IPS-18a (cell line): ENCODE data around the gene NDUFS4.
"Not testable (repeated sequence)": the region's sequence is repeated elsewhere in the genome, so short reads cannot be mapped to it uniquely, and the experiment has no call there.

Experiments used
- H3K27ac ChIP-seq: one replicate; pipeline ENCODE4 v1.5.1; 2013; ENCODE audit warnings: low read length
- H3K27me3 ChIP-seq: one replicate; pipeline ENCODE4 v1.6.1; 2013; ENCODE audit warnings: mild to moderate bottlenecking, low read length; ENCODE audit not compliant: control insufficient read depth, insufficient read depth
- H3K36me3 ChIP-seq: one replicate; pipeline ENCODE4 v1.6.1; 2013; ENCODE audit warnings: low read depth, low read length; ENCODE audit not compliant: control insufficient read depth
- H3K4me1 ChIP-seq: one replicate; pipeline ENCODE4 v1.6.1; 2013; ENCODE audit warnings: low read depth, low read length; ENCODE audit not compliant: control insufficient read depth
- H3K4me3 ChIP-seq: one replicate; pipeline ENCODE4 v1.5.1; 2013; ENCODE audit warnings: low read length
- H3K9ac ChIP-seq: one replicate; pipeline ENCODE4 v1.6.1; 2013; ENCODE audit warnings: mild to moderate bottlenecking, low read length, moderate library complexity
- H3K9me3 ChIP-seq: one replicate; pipeline ENCODE4 v1.6.1; 2013; ENCODE audit warnings: low read depth, low read length; ENCODE audit not compliant: control insufficient read depth

The NDUFS4 gene

DNA sequence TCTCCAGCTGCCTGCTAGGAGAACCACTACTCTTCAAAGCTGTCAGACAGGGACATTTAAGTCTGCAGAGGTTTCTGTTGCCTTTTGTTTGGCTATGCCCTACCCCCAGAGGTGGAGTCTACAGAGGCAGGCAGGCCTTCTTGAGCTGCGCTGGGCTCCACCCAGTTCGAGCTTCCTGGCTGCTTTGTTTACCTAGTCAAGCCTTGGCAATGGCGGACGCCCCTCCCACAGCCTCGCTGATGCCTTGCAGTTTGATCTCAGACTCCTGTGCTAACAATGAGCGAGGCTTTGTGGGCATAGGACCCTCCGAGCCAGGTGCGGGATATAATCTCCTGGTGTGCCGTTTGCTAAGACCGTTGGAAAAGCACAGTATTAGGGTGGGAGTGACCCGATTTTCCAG is 104.9 kb downstream of the NDUFS4 start:
- H3K4me3 ChIP-seq, H3K36me3 ChIP-seq, H3K27me3 ChIP-seq, H3K9me3 ChIP-seq, H3K9ac ChIP-seq, H3K27ac ChIP-seq: not testable (repeated sequence)
- peaks cover 15% of the 10 kb centered on the region for H3K4me1 ChIP-seq

DNA sequence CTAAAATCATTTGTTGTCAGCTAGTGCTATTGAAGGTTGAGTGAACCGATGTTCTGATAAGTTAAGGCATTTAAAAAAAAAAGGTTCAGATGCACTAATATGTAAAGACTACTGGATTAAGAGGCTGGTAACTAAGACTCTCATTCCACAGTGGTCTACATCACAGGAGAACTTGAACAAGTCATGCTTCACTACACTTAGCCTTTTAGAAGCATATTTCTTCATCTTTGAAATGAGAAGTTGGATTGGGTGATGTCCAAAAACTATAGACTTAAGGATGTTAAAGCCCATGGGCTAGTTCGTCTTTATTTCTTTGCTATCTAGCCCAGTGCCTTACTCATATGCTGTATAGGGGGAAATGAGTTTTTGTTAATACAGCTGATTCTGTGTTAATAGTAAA is 107.2 kb downstream of the NDUFS4 start:
- H3K9me3 ChIP-seq = peaks cover 5% of the 10 kb centered on the region
- peaks cover 31% of the 10 kb centered on the region for H3K4me1 ChIP-seq
- H3K36me3 ChIP-seq = peaks cover 3% of the 10 kb centered on the region
- no peaks in the 10 kb centered on the region for H3K27me3 ChIP-seq
- no peak overlapping the region for H3K4me3 ChIP-seq
- H3K9ac ChIP-seq = no peak overlapping the region
- H3K27ac ChIP-seq = no peak overlapping the region

DNA sequence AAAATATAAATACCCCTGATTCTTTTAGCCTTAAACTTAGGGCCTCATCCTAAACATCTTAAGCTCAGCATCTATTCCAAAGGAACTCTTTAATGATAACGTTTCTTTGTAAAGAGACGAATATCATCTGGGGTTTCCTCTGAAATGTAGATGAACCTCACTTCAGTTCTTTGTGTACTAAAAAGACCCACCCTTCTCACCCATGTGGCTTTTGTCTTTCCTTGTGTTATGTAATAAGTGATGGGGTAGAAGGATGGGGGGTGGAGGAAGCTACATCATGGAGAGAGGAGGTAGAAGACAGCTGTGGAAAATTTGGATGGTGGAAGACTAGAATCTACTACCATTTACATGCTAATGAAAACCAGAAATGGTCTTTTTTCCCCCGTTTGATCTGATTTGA is 111.0 kb downstream of the NDUFS4 start:
- Histone ChIP-seq H3K36me3 (no peaks in the 10 kb centered on the region), H3K9ac (no peak overlapping the region), H3K4me1 (peaks cover 37% of the 10 kb centered on the region), H3K4me3 (peak overlapping the region; percentile 29), H3K9me3 (no peaks in the 10 kb centered on the region), H3K27me3 (no peaks in the 10 kb centered on the region), H3K27ac (peak overlapping the region; percentile 78)

DNA sequence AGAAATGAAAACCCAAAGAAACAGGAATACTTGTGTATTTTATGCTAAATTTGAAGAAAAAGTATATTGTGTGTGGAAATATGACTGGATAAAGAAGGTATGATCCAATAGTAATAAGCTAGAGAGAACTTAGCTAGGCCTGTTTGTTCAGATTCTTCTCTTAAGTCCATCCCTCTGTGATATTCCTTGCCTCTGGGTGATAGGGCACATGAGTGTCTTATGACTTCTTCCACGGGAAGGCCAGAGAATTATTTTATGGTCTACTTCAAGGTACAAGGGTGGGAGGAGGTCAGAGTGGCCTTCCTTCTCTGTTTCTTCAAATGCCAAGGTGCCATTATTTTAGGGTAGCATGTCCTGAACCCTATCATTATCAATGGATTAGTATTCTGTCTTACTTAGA is 113.7 kb downstream of the NDUFS4 start:
- H3K4me3 ChIP-seq = no peak overlapping the region
- no peaks in the 10 kb centered on the region for H3K27me3 ChIP-seq
- H3K36me3 ChIP-seq = no peaks in the 10 kb centered on the region
- H3K4me1 ChIP-seq = peaks cover 38% of the 10 kb centered on the region
- no peak overlapping the region for H3K9ac ChIP-seq
- H3K27ac ChIP-seq = no peak overlapping the region
- H3K9me3 ChIP-seq = no peaks in the 10 kb centered on the region

DNA sequence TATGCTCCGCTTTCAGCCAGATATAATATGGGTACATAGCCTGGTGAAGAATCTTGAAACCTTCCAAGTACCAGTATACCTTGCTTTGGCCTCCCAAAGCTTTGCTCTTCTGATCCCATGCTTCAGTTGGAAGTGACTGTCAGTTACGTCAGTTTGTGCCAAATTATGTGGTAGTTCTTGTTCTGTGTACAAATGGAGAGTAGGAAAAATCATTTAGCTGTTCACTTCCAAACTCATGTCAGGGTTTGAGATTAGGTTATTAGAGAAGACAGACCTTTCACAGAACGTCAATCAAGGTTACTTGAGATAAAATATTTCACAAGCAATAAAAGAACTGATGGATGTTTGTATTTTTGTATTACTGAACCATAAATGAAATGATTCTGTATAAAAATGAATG is 117.2 kb downstream of the NDUFS4 start:
- no peaks in the 10 kb centered on the region for H3K36me3 ChIP-seq
- no peak overlapping the region for H3K27ac ChIP-seq
- no peak overlapping the region for H3K4me3 ChIP-seq
- H3K9me3 ChIP-seq = no peaks in the 10 kb centered on the region
- no peak overlapping the region for H3K9ac ChIP-seq
- H3K4me1 ChIP-seq = peaks cover 13% of the 10 kb centered on the region
- no peaks in the 10 kb centered on the region for H3K27me3 ChIP-seq

DNA sequence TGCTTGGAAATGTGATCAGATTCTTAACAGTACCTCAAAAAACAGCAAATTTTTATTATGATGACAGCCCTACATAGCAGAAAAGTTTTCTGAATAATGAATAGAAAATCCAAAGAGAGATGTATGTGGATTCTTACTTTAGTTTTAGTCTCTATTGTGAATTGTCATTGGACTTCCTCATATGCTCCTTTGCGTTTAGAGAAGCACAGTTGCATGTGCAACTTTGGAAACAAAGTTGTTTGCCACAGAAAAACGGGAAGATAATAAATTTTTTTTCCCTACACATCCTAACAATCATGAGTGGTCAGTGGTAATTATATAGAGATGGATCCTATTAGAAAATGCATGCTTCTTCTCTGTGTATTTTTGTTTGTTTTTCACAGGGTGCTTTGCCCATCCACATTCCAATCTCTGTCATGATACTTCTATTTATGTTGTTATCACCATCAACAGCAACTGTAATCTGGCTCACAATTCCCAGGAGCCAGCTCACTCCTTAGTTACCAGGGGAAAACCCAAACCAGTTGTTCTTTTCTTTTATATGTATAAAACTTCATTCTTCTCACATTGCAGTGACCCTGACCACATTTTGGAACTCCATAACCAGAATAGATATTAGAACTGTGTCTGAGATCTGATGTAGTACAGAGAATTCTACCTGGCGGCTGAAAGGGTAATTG is 118.7 kb downstream of the NDUFS4 start:
- Histone ChIP-seq H3K9me3 (no peaks in the 10 kb centered on the region), H3K4me3 (no peak overlapping the region), H3K4me1 (peaks cover 7% of the 10 kb centered on the region), H3K27me3 (no peaks in the 10 kb centered on the region), H3K27ac (no peak overlapping the region), H3K9ac (no peak overlapping the region), H3K36me3 (no peaks in the 10 kb centered on the region)

- Histone ChIP-seq H3K4me1 (peaks cover 7% of the 10 kb centered on the region), H3K27ac (no peak overlapping the region), H3K36me3 (no peaks in the 10 kb centered on the region)
Measured at GRCh38 chr5:53681079-53681478, 120.6 kb downstream of the NDUFS4 start.

GRCh38 chr5:53691014-53691413 is 130.6 kb downstream of the NDUFS4 start:
- Histone ChIP-seq H3K9me3 (peaks cover 18% of the 10 kb centered on the region), H3K4me3 (no peak overlapping the region), H3K27me3 (no peaks in the 10 kb centered on the region)

More at GRCh38 chr5:53681079-53681478, 120.6 kb downstream of the NDUFS4 start:
- Histone ChIP-seq H3K27me3 (no peaks in the 10 kb centered on the region), H3K9ac (no peak overlapping the region), H3K9me3 (no peaks in the 10 kb centered on the region), H3K4me3 (no peak overlapping the region)

DNA sequence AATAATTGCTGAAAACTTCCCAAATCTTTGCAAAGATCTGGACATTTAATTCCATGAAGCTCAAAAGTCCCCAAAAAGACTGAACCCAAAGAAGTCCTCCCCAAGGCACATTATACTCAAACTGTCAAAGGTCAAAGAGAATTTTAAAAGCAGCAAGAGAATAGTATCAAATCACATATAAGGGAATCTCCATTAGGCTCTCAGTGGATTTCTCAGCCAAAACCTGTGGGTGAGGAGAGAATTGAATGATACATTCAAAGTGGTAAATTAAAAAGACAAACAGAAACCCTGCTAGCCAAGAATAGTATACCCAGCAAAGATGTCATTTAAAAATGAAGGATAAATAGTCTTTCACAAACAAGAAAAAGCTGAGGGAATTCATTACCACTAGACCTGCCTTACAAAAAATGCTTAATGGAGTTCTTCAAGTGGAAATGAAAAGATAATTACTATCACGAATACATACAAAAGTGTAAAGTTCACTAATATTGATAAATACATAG is 134.1 kb downstream of the NDUFS4 start:
- Histone ChIP-seq H3K27me3 (no peaks in the 10 kb centered on the region), H3K4me3 (no peak overlapping the region), H3K4me1 (no peaks in the 10 kb centered on the region), H3K27ac (no peak overlapping the region), H3K36me3 (no peaks in the 10 kb centered on the region), H3K9ac (no peak overlapping the region), H3K9me3 (peaks cover 24% of the 10 kb centered on the region)

More at GRCh38 chr5:53691014-53691413, 130.6 kb downstream of the NDUFS4 start:
- Histone ChIP-seq H3K36me3 (no peaks in the 10 kb centered on the region), H3K4me1 (no peaks in the 10 kb centered on the region), H3K9ac (no peak overlapping the region), H3K27ac (no peak overlapping the region)

DNA sequence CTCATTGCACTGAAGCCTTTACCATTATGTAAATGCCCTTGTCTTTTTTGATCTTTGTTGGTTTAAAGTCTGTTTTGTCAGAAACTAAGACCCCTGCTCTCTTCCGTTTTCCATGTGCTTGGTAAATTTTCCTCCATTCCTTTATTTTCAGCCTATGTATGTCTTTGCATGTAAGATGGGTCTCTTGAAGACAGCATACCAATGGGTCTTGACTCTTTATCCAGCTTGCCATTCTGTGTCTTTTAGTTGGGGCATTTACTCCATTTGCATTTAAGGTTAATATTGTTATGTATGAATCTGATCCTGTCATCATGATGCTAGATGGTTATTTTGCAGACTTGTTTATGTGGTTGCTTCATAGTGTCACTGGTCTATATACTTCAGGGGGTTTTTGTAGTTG is 150.0 kb downstream of the NDUFS4 start:
- not testable (repeated sequence) for H3K4me1 ChIP-seq, H3K27me3 ChIP-seq, H3K4me3 ChIP-seq, H3K36me3 ChIP-seq, H3K9me3 ChIP-seq, H3K27ac ChIP-seq, H3K9ac ChIP-seq

DNA sequence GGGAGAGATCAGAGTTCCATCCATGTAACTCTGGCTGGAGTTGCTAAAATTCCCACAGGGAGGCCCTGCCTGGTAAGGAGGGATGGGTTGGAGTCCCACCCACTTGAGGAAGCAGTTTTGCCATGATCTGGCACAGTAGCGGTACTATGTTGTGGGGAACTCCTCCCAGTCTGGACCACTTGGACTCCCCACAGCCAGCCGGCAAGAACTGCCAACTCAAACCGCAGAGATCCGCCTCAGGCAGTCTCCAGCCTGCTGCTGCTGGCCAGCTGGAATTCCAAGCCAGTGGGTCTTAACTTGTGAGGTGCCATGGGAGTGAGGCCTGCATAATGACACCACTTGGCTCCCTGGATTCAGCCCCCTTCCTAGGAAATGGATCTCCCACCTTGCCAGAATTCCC is 151.9 kb downstream of the NDUFS4 start:
- H3K27ac ChIP-seq = no peak overlapping the region
- H3K9me3 ChIP-seq = no peaks in the 10 kb centered on the region
- no peak overlapping the region for H3K4me3 ChIP-seq
- no peak overlapping the region for H3K9ac ChIP-seq
- peaks cover 4% of the 10 kb centered on the region for H3K4me1 ChIP-seq
- H3K27me3 ChIP-seq = no peaks in the 10 kb centered on the region
- no peaks in the 10 kb centered on the region for H3K36me3 ChIP-seq

DNA sequence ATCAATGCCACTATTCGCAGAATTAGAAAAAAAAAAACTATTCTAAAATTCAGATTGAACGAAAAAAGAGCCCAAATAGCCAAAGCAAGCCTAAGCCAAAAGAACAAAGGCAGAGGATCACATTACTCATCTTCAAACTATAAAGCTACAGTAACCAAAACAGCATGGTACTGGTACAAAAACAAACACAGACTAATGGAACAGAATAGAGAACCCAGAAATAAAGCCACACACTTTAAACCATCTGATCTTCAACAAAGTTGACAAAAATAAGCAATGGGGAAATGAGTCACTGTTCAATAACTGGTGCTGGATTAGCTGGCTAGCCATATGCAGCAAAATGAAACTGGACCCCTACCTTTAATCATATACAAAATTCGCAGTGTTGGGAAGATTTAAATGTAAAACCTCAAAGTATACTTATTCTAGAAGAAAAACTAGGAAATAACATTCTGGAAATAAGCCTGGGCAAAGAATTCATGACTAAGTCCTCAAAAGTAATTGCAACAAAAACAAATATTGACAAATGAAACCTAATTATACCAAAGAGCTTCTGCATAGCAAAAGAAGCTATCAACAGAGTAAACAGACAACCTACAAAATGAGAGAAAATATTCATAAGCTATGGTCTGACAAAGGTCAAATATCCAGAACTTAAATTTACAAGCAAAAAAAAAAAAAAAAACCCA is 153.7 kb downstream of the NDUFS4 start:
- Histone ChIP-seq H3K36me3 (no peaks in the 10 kb centered on the region), H3K9me3 (no peaks in the 10 kb centered on the region), H3K27me3 (no peaks in the 10 kb centered on the region), H3K9ac (no peak overlapping the region), H3K27ac (no peak overlapping the region), H3K4me3 (no peak overlapping the region), H3K4me1 (peaks cover 4% of the 10 kb centered on the region)
